ENCODE data around the gene CFAP20.
"Not testable (repeated sequence)": the region's sequence is repeated elsewhere in the genome, so short reads cannot be mapped to it uniquely, and the experiment has no call there.

CFAP20 gene

DNA sequence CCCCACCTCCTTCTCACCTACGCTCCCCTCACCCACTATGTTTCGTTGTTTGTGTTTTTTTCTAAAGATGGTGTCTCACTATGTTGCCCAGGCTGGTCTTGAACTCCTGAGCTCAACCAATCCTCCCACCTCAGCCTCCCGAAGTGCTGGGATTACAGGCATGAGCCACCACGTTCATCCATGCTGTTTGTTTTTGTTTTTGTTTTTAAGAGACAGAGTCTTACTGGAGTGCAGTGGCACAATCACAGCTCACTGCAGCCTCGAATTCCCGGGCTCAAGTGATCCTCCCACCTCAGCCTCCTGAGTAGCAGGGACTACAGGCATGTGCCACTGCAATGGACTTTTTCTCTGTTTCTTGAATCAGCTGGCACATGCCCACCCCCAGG lies 33.6 kb downstream of the CFAP20 start:
- DNase-seq: not testable (repeated sequence)

DNA sequence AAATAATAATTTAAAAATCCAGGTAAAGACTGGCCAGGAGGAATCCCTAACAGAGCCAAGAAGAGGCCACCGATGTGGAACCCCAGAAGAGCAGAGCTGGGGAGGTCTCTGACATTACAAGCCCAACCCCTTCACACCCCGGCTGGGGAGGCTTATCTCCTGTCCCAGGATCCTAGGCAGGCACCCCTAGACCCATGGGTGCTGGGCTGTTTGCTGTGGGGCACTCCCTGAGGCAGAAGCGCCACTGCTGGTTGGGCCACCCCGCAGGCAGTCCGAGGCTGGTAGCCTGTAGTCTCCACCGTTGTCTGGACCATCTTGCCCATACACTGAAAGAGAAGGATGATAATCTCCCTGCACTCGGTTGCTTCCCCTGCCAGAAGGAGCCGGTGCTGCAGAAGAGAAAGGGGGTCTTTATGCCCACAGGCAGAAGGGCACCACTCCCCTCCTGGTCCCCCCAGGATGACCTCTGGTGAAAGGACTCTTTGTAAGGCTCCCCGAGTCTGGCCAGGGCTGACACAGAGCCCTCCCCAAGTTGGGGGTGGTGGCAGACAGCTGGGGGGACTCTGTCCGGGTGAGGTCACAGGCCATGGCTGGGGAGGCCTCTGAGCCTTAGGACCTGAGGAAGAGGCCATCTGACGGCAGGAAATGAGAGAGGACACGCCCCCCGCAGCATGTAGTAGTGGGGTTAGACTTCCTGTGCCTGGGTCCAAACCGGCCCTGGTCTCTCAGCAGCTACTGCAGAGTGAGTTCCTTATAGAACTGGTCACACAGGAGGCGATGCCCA lies 34.2 kb downstream of the CFAP20 start:
- DNase-seq: no peak

DNA sequence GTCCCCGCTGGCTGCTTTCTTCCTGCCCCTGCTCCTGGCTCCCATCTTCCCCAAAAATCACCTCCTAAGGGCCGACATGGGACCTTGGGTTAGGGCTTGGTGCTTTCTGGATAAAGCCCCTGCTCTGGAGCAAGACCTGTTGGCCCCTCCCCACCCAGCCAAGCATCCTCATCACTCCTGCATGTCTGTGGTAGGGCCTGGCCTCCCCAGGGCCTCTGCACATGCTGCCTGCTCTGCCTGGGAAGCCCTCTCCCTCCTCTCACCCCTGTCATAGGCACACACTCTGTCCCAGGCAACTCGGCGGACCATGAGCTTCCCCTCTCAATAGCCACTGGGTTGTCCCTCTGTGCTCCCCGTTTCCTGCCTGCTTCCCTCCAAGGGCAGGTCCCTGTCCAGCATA lies 35.2 kb downstream of the CFAP20 start:
- DNase-seq: no peak

DNA sequence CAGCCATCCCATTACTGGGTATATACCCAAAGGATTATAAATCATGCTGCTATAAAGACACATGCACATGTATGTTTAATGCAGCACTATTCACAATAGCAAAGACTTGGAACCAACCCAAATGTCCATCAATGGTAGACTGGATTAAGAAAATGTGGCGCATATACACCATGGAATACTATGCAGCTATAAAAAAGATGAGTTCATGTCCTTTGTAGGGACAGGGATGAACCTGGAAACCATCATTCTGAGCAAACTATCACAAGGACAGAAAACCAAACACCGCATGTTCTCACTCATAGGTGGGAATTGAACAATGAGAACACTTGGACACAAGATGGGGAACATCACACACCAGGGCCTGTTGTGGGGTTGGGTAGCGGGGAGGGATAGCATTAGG lies 38.8 kb downstream of the CFAP20 start:
- not testable (repeated sequence) for DNase-seq

DNA sequence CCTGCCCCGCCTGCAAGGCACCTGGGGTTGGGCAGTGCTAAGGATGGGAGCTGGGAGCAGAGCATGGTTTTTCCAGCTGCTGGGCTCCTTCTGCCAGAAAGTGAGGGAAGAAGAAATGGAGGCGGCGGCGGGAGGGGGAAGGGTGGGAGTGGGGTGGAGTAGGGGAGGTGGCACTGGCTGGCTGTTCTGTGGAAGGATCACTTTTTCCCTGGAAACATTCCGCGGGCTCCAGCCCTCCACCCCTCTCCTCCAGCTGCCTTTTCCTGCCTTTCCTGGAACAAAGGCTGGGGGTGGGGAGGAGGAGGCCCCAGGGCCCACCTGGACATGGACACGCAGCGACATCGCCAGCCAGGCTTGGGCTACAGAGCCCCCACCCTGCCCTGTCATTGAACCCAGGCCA lies 41.1 kb downstream of the CFAP20 start:
- no peak for DNase-seq

- DNase-seq: no peak
Measured at GRCh38 chr16:58087209-58087913, 41.8 kb downstream of the CFAP20 start.

- DNase-seq: no peak
Measured at GRCh38 chr16:58086381-58087208, 42.6 kb downstream of the CFAP20 start.

GRCh38 chr16:58085584-58086251 lies 43.5 kb downstream of the CFAP20 start:
- no peak for DNase-seq

- DNase-seq: no peak
Measured at GRCh38 chr16:58085171-58085570, 44.0 kb downstream of the CFAP20 start.

DNA sequence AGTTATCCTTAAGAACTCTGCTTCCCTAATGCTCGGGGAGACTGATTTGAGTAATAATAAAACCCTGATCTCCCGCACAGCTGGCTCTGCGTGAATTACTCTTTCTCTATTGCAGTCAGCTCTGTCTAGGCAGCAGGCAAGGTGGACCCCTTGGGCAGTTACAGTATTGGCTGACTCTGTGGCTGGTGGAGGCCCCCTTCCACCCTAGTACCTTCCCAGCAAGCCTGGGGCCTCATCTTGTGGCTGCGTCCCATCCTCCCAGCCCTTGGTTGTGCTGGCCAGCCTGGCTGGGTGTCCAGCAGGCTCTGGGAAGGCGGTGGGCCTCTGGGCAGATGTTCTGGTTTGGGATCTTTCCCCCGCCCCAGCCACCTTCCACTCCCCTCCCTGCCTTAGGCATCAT lies 44.5 kb downstream of the CFAP20 start:
- DNase-seq: no peak

DNA sequence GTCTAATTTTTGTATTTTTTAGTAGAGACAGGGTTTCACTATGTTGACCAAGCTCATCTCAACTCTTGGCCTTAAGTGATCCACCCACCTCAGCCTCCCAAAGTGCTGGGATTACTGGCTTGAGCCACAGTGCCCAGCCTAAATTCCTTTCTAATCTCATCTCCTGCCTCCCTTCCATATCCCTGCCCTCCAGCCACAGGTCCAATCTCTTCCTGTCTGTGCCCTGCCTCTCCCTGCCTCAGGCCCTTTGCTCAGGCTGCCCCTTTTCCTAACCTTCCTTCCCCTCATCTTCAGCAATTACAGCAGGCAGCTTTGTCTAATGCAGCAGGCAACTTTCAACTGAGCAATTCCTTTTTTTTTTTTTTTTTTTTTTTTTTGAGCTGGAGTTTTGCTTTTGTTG lies 46.8 kb downstream of the CFAP20 start:
- no peak for DNase-seq

DNA sequence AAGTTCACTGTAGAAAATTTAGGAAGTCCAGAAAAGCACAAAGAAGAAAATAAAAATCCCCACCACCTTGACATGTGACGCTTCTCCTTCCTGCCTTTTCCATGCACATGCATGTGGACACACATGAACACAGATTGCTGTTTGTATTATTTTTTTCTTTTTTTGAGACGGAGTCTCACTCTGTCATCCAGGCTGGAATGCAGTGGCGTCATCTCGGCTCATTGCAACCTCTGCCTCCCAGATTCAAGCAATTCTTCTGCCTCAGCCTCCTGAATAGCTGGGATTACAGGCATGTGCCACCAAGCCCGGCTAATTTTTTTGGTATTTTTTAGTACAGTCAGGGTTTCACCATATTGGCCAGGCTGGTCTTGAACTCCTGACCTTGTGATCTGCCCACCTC lies 48.5 kb downstream of the CFAP20 start:
- not testable (repeated sequence) for DNase-seq

DNA sequence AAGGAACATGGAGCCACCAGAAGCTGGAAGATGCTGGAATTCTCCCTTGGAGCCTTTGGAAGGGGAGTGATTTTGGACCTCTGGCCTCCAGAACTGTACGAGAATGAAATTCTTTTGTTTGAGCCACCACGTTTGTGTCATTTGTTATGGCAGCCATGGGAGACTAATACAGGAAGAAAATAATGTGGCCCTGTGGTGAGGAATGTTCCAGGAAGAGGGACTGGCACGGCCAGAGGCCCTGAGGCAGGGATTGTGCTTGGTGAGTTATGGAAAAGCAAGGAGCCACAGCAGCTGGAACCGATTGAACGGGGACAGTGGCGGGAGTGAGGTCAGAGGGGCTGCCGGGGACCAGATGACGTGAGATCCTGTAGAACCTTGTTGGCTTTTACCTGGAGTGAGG lies 51.4 kb downstream of the CFAP20 start:
- no peak for DNase-seq

- no peak for DNase-seq
Measured at GRCh38 chr16:58076514-58076913, 52.7 kb downstream of the CFAP20 start.

DNA sequence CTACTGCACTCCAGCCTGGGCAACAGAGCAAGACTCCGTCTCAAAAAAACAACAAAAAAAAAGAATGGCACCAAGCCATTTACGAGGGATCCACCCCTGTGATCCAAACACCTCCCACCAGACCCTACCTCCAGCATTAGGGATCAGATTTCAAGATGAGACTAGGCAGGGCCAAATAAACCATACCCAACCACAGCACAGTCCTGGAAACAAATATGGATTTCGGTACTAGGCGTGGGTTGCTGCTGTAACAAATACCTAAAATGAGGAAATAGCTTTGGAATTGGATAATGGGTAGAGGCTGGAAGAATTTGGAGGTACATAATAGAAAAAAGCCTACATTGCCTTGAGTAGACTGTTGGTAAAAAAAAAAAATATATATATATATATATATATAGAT lies 54.5 kb downstream of the CFAP20 start:
- no peak for DNase-seq

DNA sequence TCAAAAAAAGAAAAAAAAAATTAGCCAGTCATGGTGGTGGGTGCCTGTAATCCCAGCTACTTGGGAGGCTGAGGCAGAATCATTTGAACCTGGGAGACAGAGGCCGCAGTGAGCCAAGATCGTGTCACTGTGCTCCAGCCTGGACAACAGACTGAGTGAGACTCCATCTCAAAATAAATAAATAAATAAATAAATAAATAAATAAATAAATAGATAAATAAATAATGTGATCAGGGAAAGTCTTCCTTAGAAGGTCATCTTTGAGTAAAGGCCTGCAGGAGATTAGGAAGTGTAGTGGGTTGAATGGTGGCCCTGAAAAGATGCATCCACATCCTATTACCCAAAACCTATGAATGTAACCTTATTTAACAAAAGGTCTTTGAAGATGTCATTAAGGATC lies 56.1 kb downstream of the CFAP20 start:
- not testable (repeated sequence) for DNase-seq

GRCh38 chr16:58072134-58072533 lies 57.0 kb downstream of the CFAP20 start:
- DNase-seq: not testable (repeated sequence)

DNA sequence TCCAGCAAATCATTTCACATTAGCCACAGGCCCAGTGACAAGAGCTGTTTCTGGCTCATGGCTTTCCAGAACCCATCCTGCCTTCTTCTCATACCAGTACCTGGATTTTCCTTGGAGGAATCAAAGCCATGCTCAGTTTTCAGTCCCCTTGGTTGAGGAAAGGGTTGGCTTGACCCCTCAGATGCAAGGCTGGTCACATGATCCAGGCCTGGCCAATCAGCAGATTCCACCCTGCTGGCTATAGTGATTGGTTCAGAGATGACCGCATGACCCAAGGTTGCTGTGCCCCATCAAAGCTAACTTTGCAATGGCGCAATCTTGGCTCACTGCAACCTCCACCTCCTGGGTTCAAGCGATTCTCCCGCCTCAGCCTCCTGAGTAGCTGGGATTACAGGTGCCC lies 58.6 kb downstream of the CFAP20 start:
- no peak for DNase-seq
